Measurements from ENCODE around the gene PIK3C3.
"Not testable (repeated sequence)": the region's sequence is repeated elsewhere in the genome, so short reads cannot be mapped to it uniquely, and the experiment has no call there.

Gene PIK3C3

GRCh38 chr18:41966943-41967342 is 11.9 kb downstream of the PIK3C3 start:
- DNase-seq = no peak

- no peak for DNase-seq
Measured at GRCh38 chr18:41967680-41968079, 12.6 kb downstream of the PIK3C3 start.

GRCh38 chr18:41969881-41970280 is 14.8 kb downstream of the PIK3C3 start:
- peak; percentile 43 for DNase-seq

GRCh38 chr18:41972067-41972925 is 17.3 kb downstream of the PIK3C3 start:
- peak; percentile 66 for DNase-seq

- DNase-seq = no peak
Measured at GRCh38 chr18:41973983-41974382, 18.9 kb downstream of the PIK3C3 start.

- no peak for DNase-seq
Measured at GRCh38 chr18:41974796-41975201, 19.8 kb downstream of the PIK3C3 start.

GRCh38 chr18:41975284-41975683 is 20.2 kb downstream of the PIK3C3 start:
- no peak for DNase-seq

- no peak for DNase-seq
Measured at GRCh38 chr18:41977233-41977632, 22.2 kb downstream of the PIK3C3 start.

- DNase-seq = no peak
Measured at GRCh38 chr18:41982942-41983660, 28.1 kb downstream of the PIK3C3 start.

- DNase-seq = no peak
Measured at GRCh38 chr18:41985914-41986313, 30.9 kb downstream of the PIK3C3 start.

GRCh38 chr18:41989508-41989907 is 34.5 kb downstream of the PIK3C3 start:
- DNase-seq = no peak

GRCh38 chr18:41992066-41992465 is 37.0 kb downstream of the PIK3C3 start:
- peak; percentile 47 for DNase-seq

GRCh38 chr18:41992703-41993102 is 37.7 kb downstream of the PIK3C3 start:
- no peak for DNase-seq

GRCh38 chr18:41993151-41993550 is 38.1 kb downstream of the PIK3C3 start:
- peak; percentile 1 for DNase-seq

GRCh38 chr18:41996020-41996419 is 41.0 kb downstream of the PIK3C3 start:
- no peak for DNase-seq

GRCh38 chr18:41999751-42000150 is 44.7 kb downstream of the PIK3C3 start:
- DNase-seq = no peak

- no peak for DNase-seq
Measured at GRCh38 chr18:42001801-42002200, 46.8 kb downstream of the PIK3C3 start.

- no peak for DNase-seq
Measured at GRCh38 chr18:42004653-42005052, 49.6 kb downstream of the PIK3C3 start.

GRCh38 chr18:42005782-42006181 is 50.7 kb downstream of the PIK3C3 start:
- peak; percentile 10 for DNase-seq

- DNase-seq = not testable (repeated sequence)
Measured at GRCh38 chr18:42009457-42009856, 54.4 kb downstream of the PIK3C3 start.

GRCh38 chr18:42011053-42011452 is 56.0 kb downstream of the PIK3C3 start:
- DNase-seq = no peak

- DNase-seq = no peak
Measured at GRCh38 chr18:42018831-42019230, 63.8 kb downstream of the PIK3C3 start.

- no peak for DNase-seq
Measured at GRCh38 chr18:42024131-42024530, 69.1 kb downstream of the PIK3C3 start.

GRCh38 chr18:42025491-42025890 is 70.5 kb downstream of the PIK3C3 start:
- DNase-seq = no peak
